GOT3 (cell line): ENCODE results near the gene GALM.
"Not testable (repeated sequence)": the region's sequence is repeated elsewhere in the genome, so short reads cannot be mapped to it uniquely, and the experiment has no call there.

ENCODE experiments used
- DNase-seq: peaks from one replicate; lab custom pipeline; 2025; ENCODE audit warnings: mixed read lengths; lab: John Stamatoyannopoulos, UW

The GALM gene

GRCh38 chr2:38712413-38712812, 46.5 kb downstream of the GALM start:
- no peak for DNase-seq

GRCh38 chr2:38712871-38713270, 47.0 kb downstream of the GALM start:
- no peak for DNase-seq

DNA sequence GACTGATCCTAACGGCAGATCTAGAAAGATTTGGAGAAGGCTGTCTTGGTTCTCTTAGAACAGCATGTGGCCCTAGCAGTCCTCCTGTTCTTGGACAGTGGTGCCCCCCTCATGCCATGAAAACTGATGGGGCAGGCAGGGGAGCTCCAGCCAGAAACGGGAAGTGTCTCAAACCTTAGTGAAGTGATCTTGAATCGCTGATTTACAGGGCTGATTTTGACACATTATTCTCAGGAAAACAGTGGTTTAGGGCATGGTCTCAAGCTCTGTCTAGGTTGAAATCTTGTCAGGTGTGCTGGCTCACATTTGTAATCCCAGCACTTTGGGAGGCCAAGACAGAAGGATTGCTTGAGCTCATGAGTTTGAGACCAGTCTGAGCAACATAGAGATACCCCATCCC, 47.4 kb downstream of the GALM start:
- DNase-seq = no peak

DNA sequence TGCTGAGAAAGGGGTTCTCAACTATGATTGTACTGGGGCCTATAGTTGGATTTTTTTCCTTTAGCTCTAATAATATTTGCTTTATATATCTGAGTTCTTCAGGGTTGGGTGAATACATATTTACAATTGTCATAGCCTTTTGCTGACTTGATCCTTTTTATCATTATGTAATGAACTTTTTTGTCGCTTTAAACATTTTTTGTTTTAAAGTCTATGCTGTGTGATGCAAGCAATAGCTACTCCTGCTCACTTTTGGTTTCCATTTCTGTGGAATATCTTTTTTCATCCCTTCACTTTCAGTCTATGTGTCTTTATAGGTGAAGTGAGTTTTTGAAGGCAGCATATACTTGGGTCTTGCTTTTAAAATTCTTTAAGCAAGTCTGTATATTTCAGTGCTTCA, 49.0 kb downstream of the GALM start:
- not testable (repeated sequence) for DNase-seq

DNA sequence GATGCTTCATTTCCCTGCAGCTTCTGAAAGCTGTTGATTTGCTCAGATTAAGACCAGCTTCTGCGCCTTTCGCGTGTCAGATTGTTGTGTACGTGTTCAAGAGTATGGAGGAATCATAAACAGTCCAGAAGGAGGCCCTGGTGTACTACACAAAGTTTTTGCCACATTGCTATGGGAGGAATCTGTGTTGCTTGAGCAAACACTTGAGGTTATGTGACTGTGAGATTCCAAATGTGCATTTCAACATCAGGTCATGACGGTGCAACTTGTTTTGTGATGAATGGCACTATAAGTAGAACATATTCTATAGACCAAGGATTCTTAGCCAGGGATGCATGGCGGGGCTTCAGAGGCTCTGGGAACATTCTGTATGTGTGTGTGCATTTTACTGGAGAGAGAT, 50.3 kb downstream of the GALM start:
- DNase-seq = no peak

GRCh38 chr2:38718601-38719000, 52.7 kb downstream of the GALM start:
- DNase-seq = no peak

DNA sequence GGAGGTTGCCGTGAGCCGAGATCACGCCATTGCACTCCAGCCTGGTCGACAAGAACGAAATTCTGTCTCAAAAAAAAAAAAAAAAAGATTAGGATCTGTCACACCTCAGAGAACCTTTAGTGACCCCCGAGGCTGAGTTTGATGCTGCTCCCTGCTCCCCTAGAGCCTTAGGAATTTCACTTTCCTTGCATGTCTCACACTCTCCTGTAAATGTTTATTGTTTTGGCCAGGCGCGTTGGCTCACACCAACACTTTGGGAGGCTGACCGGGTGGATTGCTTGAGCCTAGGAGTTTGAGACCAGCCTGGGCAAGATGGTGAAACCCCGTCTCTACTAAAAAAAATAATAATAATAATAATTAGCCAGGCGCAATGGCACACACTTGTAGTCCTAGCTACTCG, 53.8 kb downstream of the GALM start:
- no peak for DNase-seq

- no peak for DNase-seq
These were observed 54.8 kb downstream of the GALM start for GRCh38 chr2:38720613-38721241.

DNA sequence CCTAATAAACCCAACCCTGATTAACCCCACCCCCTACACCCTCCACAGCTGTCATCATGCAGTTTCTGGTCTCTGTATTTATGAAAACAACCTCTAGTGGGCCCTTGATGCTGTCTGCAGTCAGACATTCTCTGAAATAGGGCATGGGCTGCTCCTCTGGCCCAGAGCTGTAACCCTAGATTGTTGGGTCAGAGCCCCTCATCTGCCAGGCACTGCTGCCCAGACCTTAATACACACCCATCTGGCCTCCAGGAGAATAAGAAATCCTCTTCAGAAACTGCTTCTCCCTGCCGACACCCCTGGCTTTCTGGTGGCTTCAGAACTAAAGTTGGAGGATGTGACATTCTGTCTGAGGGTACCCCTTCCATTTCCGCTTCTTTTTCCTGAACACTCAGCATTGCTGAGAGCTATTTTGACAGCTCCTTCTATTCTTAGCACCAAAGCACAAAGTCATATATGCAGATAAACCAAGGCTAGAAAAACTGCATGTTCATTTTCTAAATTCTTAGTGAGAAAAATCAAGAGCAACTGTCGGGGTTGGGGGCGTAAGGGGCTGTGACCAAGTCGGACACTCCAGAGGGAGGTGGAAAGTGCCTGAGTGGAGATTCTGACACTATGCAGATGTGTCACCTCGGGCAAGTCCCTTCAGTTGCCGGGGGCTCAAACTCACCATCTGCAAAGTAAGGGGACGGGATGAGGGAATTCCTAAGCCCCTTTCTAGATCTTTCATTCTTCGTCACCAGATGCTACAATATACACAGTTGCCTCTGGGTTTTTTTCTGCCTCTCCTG, 56.6 kb downstream of the GALM start:
- DNase-seq = no peak

- no peak for DNase-seq
These were observed 57.3 kb downstream of the GALM start for GRCh38 chr2:38723173-38723572.

DNA sequence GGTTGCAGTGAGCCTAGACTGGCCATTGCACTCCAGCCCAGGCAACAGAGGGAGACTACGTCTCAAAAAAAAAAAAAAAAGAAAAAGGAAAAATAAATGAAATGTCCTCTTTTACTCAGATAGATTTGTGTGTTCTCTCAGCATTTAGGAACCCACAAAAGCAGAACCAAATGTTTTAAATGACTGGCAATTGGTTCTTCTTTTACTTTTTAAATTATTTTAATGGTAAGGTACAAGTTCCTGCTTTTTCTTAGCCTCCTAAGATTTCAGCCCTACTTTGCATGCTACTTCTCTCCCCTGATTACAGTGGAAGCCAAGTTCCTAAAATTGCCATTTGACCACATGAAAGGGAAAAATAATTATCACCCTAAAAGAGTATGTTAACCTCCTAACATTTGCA, 61.7 kb downstream of the GALM start:
- no peak for DNase-seq

DNA sequence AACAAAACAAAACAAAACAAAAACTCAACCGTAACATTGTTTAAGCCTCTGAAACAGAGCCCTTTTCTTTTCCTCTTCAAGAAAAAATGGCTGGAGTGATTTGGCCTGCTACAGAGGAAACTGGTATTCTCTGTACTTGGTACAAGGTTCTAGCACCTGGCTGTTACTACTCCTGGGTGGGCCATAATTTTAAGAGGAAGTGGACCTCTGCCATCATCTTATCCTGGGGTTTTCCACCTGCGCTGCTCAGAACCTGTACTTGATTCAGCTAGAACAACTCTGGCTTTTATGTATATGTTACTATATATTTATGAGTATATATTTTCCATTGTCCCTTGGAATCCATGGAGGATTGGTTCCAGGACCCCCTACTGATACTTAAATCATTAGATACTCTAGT, 62.8 kb downstream of the GALM start:
- no peak for DNase-seq

- DNase-seq = no peak
These were observed 65.2 kb downstream of the GALM start for GRCh38 chr2:38731090-38731489.

DNA sequence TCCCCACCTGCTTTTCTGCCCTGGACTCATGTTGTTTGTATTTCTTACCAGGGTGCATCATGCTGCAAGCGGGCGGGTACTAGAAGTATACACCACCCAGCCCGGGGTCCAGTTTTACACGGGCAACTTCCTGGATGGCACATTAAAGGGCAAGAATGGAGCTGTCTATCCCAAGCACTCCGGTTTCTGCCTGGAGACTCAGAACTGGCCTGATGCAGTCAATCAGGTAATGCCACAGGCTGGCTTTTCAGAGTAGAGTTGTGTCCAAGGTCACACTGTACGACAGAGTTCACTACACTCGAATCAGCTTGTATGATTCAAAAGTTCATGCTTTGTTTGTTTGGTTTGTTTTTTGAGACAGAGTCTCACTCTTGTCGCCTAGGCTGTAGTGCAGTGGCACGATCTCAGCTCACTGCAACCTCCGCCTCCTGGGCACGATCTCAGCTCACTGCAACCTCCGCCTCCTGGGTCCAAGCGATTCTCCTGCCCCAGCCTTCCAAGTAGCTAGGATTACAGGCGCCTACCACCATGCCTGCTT, 65.8 kb downstream of the GALM start:
- DNase-seq = no peak

- DNase-seq = no peak
These were observed 67.5 kb downstream of the GALM start for GRCh38 chr2:38733300-38733971.

DNA sequence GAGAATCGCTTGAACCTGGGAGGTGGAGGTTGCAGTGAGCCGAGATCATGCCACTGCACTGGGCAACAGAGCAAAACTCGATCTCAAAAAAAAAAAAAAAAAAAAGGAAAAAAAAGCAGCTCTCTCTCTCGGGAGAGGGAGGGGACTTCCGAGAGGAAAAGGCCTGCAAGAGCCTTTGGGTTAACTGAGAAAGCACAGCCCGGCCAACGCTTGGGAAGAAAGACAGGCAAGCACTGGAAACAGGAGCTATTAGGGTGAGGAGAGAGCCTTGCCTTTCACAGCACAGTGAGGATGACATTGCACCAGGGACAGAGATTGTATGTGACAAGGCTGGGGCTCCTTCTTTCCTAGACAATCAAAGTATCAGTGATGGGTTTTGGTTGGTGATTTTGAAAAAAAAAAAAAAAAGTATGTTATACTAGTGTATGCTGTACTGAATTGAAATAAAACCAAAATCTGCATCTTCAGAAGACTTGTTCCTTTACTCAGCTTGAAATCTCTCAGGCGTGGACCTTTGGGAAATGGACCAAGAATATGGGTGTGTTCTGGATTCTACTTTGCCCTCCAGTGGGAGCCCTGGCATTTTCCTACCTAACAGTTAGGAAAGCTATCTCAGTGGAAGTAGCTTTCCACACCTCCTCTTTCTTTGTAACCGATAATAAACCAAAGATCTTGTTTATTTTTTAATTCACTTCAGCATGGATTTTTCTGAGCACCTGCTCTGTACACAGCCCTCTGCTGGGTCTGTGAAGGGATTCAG, 68.6 kb downstream of the GALM start:
- no peak for DNase-seq

GRCh38 chr2:38735999-38736320, 70.0 kb downstream of the GALM start:
- DNase-seq = no peak

GRCh38 chr2:38737000-38737698, 71.2 kb downstream of the GALM start:
- DNase-seq = not testable (repeated sequence)

DNA sequence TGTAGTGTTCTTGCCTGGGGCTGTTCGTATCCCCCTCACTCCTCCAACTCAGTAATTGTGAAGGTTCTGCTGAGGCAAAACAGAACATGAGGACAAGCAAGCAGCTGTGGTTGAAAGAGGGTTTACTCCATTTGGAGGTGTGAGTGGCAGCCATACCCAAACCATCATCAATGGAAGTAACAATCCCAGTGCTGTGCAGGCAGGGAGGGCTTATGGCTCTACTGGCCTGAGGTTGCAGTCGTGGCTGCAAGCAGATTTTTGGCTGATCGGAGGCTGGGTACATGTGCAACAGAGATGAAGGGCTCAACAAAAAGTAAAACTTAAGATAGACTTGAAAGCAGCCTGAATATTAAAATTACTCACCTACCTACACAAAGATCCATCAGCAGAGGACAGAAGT, 72.0 kb downstream of the GALM start:
- DNase-seq = no peak

DNA sequence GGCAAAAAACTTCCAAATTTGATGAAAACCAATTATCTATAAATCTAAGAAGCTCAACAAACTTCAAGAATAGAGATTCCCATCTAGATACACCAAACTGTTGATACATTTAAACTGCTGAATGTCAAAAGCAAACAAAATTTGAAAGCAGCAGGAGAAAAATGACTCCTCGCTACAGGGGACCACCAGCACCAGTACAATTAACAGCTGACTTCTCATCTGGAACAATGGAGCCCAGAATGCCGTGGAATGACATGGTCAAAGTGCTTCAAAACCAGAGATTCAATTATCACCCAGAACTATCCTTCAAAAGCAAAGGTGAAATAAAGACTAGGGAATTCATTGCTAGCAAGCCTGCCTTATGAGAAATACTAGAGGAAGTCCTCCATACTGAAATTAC, 73.6 kb downstream of the GALM start:
- DNase-seq = no peak

DNA sequence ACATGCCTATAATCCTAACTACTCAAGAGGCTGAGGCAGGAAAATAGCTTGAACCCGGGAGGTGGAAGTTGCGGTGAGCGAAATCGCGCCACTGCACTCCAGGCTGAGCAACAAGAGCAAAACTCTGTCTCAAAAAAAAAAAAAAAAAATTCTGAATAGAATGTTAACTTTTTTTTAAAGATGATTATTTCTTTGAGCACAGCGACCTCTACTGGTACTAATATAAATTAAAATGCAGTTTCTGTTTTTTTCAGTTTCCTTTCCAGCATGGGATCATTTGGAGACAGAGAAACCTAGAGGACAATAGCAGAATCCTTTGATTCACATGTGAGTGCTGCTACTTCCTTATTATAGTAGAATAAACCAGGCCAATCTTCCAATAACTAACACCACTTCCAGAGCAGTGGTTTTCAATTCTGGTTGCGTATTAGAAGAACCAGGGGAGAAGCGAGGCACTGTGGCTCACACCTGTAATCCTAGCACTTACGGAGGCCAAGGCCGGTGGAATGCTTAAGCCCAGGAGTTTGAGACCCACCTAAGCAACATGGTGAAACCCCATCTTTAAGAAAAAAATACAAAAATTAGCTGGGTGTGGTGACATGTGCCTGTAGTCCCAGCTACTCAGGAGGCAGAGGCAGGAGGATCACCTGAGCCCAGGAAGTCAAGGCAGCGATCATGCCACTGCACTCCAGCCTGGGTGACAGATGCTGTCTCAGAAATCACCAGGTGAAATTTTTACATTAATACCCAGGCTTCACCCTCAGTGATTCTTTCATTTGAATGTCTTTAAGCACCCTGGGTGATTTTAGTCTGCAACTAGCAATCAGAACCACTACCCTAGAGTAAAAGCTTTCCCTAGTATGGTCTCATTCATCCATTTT, 75.2 kb downstream of the GALM start:
- DNase-seq = no peak
